GM19043 (cell line): ENCODE measurements around the gene SMPX.

Experiments used
- ATAC-seq: cut with Tn5 transposase; IDR thresholded peaks from one replicate; pipeline ENCODE4 v1.9.1; 2021; ENCODE audit warnings: low read depth; ENCODE audit not compliant: unreplicated experiment

SMPX gene

DNA sequence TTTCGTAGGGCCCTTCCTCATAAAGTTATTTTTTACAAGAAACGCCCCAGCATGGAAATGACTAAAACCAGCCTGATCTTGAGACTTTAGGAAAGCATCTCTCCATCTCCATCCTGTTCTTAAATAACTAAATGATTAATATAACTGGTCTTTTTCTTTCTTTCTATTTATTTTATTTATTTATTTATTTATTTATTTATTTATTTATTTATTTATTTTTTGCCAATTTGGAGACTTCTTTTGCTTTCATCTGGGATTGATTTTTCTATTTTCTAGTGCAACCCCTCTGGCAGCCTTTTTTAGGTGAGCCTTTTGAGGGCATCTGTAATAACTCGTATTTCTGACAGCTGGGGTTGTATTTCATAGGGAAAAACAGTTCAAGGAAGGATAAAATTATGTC, 98.6 kb downstream of the SMPX start:
- ATAC-seq, result no peak

GRCh38 chrX:21658746-21659145, 99.2 kb downstream of the SMPX start:
- no peak for ATAC-seq

GRCh38 chrX:21658152-21658737, 99.7 kb downstream of the SMPX start, which contains the start of gene KLHL34:
Gene KLHL34 (minus strand): TSS chrX:21658330. CDS start chrX:21657788, 542 bp downstream.
- no peak for ATAC-seq

- no peak for ATAC-seq
These were observed 100.4 kb downstream of the SMPX start for GRCh38 chrX:21657318-21658151.

- ATAC-seq, result no peak
These were observed 101.2 kb downstream of the SMPX start for GRCh38 chrX:21656587-21657317.
